GM12872 (cell line): ENCODE measurements around the gene DHX58.

Experiments
- TF ChIP-seq, protein P1 (sequence below): IDR thresholded peaks from 3 replicates; pipeline ENCODE4 v1.5.1; 2011; ENCODE audit warnings: low read depth, mild to moderate bottlenecking, low read length, moderate library complexity; ENCODE audit not compliant: insufficient read depth

Gene DHX58

GRCh38 chr17:42112552-42113176 is at the start of gene DHX58:
Gene DHX58 (minus strand): TSS chr17:42112714. CDS start chr17:42111892, 822 bp downstream.
- TF ChIP-seq, protein P1, sequence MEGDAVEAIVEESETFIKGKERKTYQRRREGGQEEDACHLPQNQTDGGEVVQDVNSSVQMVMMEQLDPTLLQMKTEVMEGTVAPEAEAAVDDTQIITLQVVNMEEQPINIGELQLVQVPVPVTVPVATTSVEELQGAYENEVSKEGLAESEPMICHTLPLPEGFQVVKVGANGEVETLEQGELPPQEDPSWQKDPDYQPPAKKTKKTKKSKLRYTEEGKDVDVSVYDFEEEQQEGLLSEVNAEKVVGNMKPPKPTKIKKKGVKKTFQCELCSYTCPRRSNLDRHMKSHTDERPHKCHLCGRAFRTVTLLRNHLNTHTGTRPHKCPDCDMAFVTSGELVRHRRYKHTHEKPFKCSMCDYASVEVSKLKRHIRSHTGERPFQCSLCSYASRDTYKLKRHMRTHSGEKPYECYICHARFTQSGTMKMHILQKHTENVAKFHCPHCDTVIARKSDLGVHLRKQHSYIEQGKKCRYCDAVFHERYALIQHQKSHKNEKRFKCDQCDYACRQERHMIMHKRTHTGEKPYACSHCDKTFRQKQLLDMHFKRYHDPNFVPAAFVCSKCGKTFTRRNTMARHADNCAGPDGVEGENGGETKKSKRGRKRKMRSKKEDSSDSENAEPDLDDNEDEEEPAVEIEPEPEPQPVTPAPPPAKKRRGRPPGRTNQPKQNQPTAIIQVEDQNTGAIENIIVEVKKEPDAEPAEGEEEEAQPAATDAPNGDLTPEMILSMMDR = no peak

DNA sequence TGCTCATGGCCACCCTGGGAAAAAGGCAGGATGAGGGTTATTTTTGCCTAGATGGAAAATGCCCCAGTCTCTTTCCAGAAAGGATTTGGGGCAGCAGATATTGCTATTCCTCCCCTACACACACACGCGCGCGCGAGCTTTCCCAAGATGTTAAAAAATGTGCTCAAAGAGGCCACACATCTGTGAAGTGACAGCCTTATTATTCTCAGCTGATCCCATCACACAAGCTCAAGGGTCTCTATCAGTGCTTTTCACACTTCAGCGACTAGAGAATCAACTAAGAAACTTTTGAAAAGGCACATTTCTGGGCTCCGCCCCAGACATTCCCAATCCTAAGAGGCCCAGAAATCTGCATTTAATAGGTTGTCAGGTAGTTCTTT is 48.0 kb upstream of the DHX58 start:
- TF ChIP-seq, protein P1 = no peak

DNA sequence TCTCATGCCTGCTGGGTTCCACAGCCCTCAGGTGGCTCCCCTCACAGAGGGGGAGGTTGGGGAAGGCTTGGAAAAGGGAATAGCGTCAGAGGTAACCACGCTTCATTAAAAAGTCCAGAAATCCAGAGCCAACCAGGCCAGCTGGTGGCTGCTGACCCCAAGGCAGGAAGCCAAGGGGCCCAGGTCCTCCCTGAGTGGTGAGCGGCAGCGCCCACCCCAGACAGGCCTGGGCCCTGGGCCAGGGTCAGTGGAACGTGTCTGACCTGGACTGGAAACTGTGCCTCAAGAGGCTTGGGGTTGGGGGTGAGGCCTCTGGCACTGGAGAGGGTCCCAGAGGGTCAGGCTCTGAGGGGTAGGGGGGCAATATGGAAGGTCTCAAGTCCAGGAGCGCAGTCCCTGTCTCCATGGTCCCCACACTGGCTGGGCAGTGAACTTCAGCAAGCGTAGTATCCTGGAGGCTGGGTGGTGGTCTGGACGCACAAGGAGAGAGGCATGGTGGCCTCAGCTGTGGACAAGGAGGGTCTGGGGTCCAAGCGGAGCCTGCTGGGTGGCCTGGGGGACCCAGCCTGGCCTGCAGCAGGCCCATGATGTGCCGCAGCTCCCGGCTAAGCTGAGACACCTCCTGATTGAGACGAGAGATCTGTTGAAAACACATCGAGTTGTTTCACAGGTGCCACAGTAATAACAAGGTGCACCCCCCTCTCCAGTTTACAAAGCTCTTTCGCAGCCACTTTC is 47.4 kb upstream of the DHX58 start:
- TF ChIP-seq, protein P1 = no peak

- TF ChIP-seq, protein P1 = no peak
Observed at GRCh38 chr17:42155614-42156045, 43.1 kb upstream of the DHX58 start.

- TF ChIP-seq, protein P1 = no peak
Observed at GRCh38 chr17:42153919-42154742, 41.6 kb upstream of the DHX58 start.

DNA sequence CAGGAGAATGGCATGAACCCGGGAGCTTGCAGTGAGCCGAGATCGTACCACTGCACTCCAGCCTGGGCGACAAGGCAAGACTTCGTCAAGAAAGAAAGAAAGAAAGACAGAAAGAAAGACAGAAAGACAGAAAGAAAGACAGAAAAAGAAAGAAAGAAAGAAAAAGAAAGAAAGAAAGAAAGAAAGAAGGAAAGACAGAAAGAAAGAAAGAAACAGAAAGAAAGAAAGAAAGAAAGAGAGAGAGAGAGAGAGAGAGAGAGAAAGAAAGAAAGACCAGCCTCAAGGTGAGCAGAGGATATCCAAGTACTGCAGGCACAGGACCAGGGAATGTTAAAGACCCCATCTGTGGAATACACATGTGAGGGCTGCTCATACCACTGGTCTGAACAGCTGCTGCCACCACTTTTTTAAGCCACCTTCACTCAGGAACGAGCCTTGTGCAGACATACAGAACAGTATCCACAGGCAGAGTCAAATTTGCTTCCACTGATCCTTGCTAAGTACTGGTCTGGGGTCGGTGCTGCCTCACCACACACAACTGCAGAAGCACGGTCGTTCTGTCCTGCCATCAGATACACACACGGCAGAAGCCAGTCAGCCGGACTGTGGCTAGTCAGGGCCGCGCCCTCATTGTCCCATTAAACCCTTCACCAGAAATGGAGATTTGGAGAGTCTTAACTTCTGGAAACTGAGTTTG is 34.5 kb upstream of the DHX58 start:
- TF ChIP-seq, protein P1 = no peak
